ENCODE data around the gene USP17L19.
"Not testable (repeated sequence)": the region's sequence is repeated elsewhere in the genome, so short reads cannot be mapped to it uniquely, and the experiment has no call there.

The USP17L19 gene

DNA sequence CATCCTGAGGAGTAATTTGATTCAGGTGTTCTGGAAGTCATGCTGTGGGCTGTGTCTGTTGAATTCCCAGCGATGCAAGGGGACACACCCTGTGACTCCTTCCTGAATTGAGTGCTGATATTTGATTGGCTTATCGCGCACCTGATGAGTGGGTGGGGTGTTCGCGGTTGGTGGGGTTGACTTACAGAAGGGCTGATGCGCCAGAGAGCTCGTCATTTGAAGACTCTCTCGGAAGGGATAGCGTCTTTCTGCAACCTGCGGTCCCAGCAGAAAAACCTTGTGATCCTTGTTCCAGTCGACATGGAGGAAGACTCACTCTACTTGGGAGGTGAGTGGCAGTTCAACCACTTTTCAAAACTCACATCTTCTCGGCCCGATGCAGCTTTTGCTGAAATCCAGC lies at the start of gene USP17L19:
Gene USP17L19, plus strand, starts transcription at position 301 of the 400 bp plus-strand sequence. Its CDS starts 0 bp downstream, at position 301.
- not testable (repeated sequence) for H3K9me3 Mint-ChIP-seq; H3K27ac Mint-ChIP-seq; H3K4me3 Mint-ChIP-seq; H3K36me3 Mint-ChIP-seq (ENCODE audit: low read depth); H3K27me3 Mint-ChIP-seq (ENCODE audit: low read depth); H3K4me1 Mint-ChIP-seq (ENCODE audit: low read depth)

DNA sequence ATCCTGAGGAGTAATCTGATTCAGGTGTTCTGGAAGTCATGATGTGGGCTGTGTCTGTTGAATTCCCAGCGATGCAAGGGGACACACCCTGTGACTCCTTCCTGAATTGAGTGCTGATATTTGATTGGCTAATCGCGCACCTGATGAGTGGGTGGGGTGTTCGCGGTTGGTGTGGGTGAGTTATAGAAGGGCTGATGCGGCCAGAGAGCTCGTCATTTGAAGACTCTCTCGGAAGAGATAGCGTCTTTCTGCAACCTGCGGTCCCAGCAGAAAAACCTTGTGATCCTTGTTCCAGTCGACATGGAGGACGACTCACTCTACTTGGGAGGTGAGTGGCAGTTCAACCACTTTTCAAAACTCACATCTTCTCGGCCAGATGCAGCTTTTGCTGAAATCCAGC lies 42.8 kb upstream of the USP17L19 start, which contains the start of gene USP17L10:
Gene USP17L10, plus strand, starts transcription at position 301 of the 400 bp plus-strand sequence. Its CDS starts 0 bp downstream, at position 301.
- H3K27ac Mint-ChIP-seq; H3K4me1 Mint-ChIP-seq (ENCODE audit: low read depth); H3K4me3 Mint-ChIP-seq; H3K9me3 Mint-ChIP-seq; H3K27me3 Mint-ChIP-seq (ENCODE audit: low read depth); H3K36me3 Mint-ChIP-seq (ENCODE audit: low read depth): not testable (repeated sequence)

GRCh38 chr4:9214701-9215100 lies 38.5 kb upstream of the USP17L19 start:
- H3K4me3 Mint-ChIP-seq; H3K9me3 Mint-ChIP-seq; H3K27ac Mint-ChIP-seq; H3K27me3 Mint-ChIP-seq (ENCODE audit: low read depth); H3K4me1 Mint-ChIP-seq (ENCODE audit: low read depth); H3K36me3 Mint-ChIP-seq (ENCODE audit: low read depth): not testable (repeated sequence)

- H3K27me3 Mint-ChIP-seq (ENCODE audit: low read depth); H3K4me1 Mint-ChIP-seq (ENCODE audit: low read depth); H3K36me3 Mint-ChIP-seq (ENCODE audit: low read depth); H3K4me3 Mint-ChIP-seq; H3K9me3 Mint-ChIP-seq; H3K27ac Mint-ChIP-seq: not testable (repeated sequence)
Measured at GRCh38 chr4:9215105-9215504, 38.1 kb upstream of the USP17L19 start, which contains the start of gene USP17L11. Gene USP17L11, plus strand, starts transcription at chr4:9215405. Its CDS starts 0 bp downstream, at chr4:9215405.

DNA sequence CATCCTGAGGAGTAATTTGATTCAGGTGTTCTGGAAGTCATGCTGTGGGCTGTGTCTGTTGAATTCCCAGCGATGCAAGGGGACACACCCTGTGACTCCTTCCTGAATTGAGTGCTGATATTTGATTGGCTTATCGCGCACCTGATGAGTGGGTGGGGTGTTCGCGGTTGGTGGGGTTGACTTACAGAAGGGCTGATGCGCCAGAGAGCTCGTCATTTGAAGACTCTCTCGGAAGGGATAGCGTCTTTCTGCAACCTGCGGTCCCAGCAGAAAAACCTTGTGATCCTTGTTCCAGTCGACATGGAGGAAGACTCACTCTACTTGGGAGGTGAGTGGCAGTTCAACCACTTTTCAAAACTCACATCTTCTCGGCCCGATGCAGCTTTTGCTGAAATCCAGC lies 33.3 kb upstream of the USP17L19 start, which contains the start of gene USP17L12:
Gene USP17L12, plus strand, starts transcription at position 301 of the 400 bp plus-strand sequence. Its CDS starts 0 bp downstream, at position 301.
- H3K4me3 Mint-ChIP-seq; H3K36me3 Mint-ChIP-seq (ENCODE audit: low read depth); H3K4me1 Mint-ChIP-seq (ENCODE audit: low read depth); H3K9me3 Mint-ChIP-seq; H3K27ac Mint-ChIP-seq; H3K27me3 Mint-ChIP-seq (ENCODE audit: low read depth): not testable (repeated sequence)

DNA sequence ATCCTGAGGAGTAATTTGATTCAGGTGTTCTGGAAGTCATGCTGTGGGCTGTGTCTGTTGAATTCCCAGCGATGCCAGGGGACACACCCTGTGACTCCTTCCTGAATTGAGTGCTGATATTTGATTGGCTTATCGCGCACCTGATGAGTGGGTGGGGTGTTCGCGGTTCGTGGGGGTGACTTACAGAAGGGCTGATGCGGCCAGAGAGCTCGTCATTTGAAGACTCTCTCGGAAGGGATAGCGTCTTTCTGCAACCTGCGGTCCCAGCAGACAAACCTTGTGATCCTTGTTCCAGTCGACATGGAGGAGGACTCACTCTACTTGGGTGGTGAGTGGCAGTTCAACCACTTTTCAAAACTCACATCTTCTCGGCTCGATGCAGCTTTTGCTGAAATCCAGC lies 28.6 kb upstream of the USP17L19 start, which contains the start of gene USP17L13:
Gene USP17L13, plus strand, starts transcription at position 301 of the 400 bp plus-strand sequence. Its CDS starts 0 bp downstream, at position 301.
- not testable (repeated sequence) for H3K27ac Mint-ChIP-seq; H3K4me3 Mint-ChIP-seq; H3K36me3 Mint-ChIP-seq (ENCODE audit: low read depth); H3K4me1 Mint-ChIP-seq (ENCODE audit: low read depth); H3K27me3 Mint-ChIP-seq (ENCODE audit: low read depth); H3K9me3 Mint-ChIP-seq

DNA sequence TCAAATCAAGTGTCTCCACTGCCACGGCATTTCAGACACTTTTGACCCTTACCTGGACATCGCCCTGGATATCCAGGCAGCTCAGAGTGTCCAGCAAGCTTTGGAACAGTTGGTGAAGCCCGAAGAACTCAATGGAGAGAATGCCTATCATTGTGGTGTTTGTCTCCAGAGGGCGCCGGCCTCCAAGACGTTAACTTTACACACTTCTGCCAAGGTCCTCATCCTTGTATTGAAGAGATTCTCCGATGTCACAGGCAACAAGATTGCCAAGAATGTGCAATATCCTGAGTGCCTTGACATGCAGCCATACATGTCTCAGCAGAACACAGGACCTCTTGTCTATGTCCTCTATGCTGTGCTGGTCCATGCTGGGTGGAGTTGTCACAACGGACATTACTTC lies 22.9 kb upstream of the USP17L19 start:
- not testable (repeated sequence) for H3K27ac Mint-ChIP-seq; H3K4me3 Mint-ChIP-seq; H3K27me3 Mint-ChIP-seq (ENCODE audit: low read depth); H3K9me3 Mint-ChIP-seq; H3K4me1 Mint-ChIP-seq (ENCODE audit: low read depth); H3K36me3 Mint-ChIP-seq (ENCODE audit: low read depth)

DNA sequence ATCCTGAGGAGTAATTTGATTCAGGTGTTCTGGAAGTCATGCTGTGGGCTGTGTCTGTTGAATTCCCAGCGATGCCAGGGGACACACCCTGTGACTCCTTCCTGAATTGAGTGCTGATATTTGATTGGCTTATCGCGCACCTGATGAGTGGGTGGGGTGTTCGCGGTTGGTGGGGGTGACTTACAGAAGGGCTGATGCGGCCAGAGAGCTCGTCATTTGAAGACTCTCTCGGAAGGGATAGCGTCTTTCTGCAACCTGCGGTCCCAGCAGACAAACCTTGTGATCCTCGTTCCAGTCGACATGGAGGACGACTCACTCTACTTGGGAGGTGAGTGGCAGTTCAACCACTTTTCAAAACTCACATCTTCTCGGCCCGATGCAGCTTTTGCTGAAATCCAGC lies 19.1 kb upstream of the USP17L19 start, which contains the start of gene USP17L15:
Gene USP17L15, plus strand, starts transcription at position 301 of the 400 bp plus-strand sequence. Its CDS starts 0 bp downstream, at position 301.
- H3K27me3 Mint-ChIP-seq (ENCODE audit: low read depth); H3K9me3 Mint-ChIP-seq; H3K4me3 Mint-ChIP-seq; H3K27ac Mint-ChIP-seq; H3K4me1 Mint-ChIP-seq (ENCODE audit: low read depth); H3K36me3 Mint-ChIP-seq (ENCODE audit: low read depth): not testable (repeated sequence)

DNA sequence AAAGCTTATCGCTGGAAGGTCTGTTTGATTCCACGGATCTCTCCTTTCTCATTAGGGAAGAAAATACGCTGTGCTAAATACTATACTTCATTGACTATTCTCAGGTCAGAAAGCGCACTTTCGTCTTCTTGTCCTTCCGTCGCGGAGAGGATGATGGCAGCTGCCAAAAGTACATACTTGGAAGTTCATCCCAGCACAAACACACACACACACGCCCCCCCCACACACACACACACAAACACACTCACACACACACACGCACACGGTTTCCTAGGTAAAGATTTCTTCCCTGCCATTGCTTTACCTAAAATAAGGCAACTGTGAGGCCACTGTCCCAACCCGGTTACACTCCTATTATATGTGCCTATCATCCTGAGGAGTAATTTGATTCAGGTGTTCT lies 14.7 kb upstream of the USP17L19 start:
- H3K4me3 Mint-ChIP-seq; H3K4me1 Mint-ChIP-seq (ENCODE audit: low read depth); H3K27me3 Mint-ChIP-seq (ENCODE audit: low read depth); H3K9me3 Mint-ChIP-seq; H3K36me3 Mint-ChIP-seq (ENCODE audit: low read depth); H3K27ac Mint-ChIP-seq: not testable (repeated sequence)

GRCh38 chr4:9243579-9243978 lies 9.6 kb upstream of the USP17L19 start, which contains the start of gene USP17L17:
Gene USP17L17, plus strand, starts transcription at chr4:9243879. Its CDS starts 0 bp downstream, at chr4:9243879.
- not testable (repeated sequence) for H3K36me3 Mint-ChIP-seq (ENCODE audit: low read depth); H3K4me3 Mint-ChIP-seq; H3K9me3 Mint-ChIP-seq; H3K27ac Mint-ChIP-seq; H3K4me1 Mint-ChIP-seq (ENCODE audit: low read depth); H3K27me3 Mint-ChIP-seq (ENCODE audit: low read depth)

GRCh38 chr4:9247953-9248680 lies 5.1 kb upstream of the USP17L19 start, which contains the start of gene USP17L18:
Gene USP17L18, plus strand, starts transcription at chr4:9248630. Its CDS starts 0 bp downstream, at chr4:9248630.
- H3K4me3 Mint-ChIP-seq; H3K36me3 Mint-ChIP-seq (ENCODE audit: low read depth); H3K27me3 Mint-ChIP-seq (ENCODE audit: low read depth); H3K27ac Mint-ChIP-seq; H3K9me3 Mint-ChIP-seq; H3K4me1 Mint-ChIP-seq (ENCODE audit: low read depth): not testable (repeated sequence)

GRCh38 chr4:9257824-9258223 lies 4.6 kb downstream of the USP17L19 start, which contains the start of gene USP17L20:
Gene USP17L20, plus strand, starts transcription at chr4:9258124. Its CDS starts 0 bp downstream, at chr4:9258124.
- H3K27ac Mint-ChIP-seq; H3K4me1 Mint-ChIP-seq (ENCODE audit: low read depth); H3K27me3 Mint-ChIP-seq (ENCODE audit: low read depth); H3K4me3 Mint-ChIP-seq; H3K36me3 Mint-ChIP-seq (ENCODE audit: low read depth); H3K9me3 Mint-ChIP-seq: not testable (repeated sequence)

DNA sequence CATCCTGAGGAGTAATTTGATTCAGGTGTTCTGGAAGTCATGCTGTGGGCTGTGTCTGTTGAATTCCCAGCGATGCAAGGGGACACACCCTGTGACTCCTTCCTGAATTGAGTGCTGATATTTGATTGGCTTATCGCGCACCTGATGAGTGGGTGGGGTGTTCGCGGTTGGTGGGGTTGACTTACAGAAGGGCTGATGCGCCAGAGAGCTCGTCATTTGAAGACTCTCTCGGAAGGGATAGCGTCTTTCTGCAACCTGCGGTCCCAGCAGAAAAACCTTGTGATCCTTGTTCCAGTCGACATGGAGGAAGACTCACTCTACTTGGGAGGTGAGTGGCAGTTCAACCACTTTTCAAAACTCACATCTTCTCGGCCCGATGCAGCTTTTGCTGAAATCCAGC lies 9.4 kb downstream of the USP17L19 start, which contains the start of gene USP17L21:
Gene USP17L21, plus strand, starts transcription at position 301 of the 400 bp plus-strand sequence. Its CDS starts 0 bp downstream, at position 301.
- H3K4me1 Mint-ChIP-seq (ENCODE audit: low read depth); H3K27ac Mint-ChIP-seq; H3K4me3 Mint-ChIP-seq; H3K27me3 Mint-ChIP-seq (ENCODE audit: low read depth); H3K36me3 Mint-ChIP-seq (ENCODE audit: low read depth); H3K9me3 Mint-ChIP-seq: not testable (repeated sequence)

- H3K27ac Mint-ChIP-seq; H3K27me3 Mint-ChIP-seq (ENCODE audit: low read depth); H3K36me3 Mint-ChIP-seq (ENCODE audit: low read depth); H3K4me3 Mint-ChIP-seq; H3K9me3 Mint-ChIP-seq; H3K4me1 Mint-ChIP-seq (ENCODE audit: low read depth): not testable (repeated sequence)
Measured at GRCh38 chr4:9267319-9267718, 14.1 kb downstream of the USP17L19 start, which contains the start of gene USP17L22. Gene USP17L22, plus strand, starts transcription at chr4:9267619. Its CDS starts 0 bp downstream, at chr4:9267619.

DNA sequence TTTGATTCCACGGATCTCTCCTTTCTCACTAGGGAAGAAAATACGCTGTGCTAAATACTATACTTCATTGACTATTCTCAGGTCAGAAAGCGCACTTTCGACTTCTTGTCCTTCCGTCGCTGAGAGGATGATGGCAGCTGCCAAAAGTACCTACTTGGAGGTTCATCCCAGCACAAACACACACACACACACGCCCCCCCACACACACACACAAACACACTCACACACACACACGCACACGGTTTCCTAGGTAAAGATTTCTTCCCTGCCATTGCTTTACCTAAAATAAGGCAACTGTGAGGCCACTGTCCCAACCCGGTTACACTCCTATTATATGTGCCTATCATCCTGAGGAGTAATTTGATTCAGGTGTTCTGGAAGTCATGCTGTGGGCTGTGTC lies 18.5 kb downstream of the USP17L19 start:
- H3K27me3 Mint-ChIP-seq (ENCODE audit: low read depth); H3K4me1 Mint-ChIP-seq (ENCODE audit: low read depth); H3K4me3 Mint-ChIP-seq; H3K27ac Mint-ChIP-seq; H3K9me3 Mint-ChIP-seq; H3K36me3 Mint-ChIP-seq (ENCODE audit: low read depth): not testable (repeated sequence)
